CD4-positive, alpha-beta T cell (primary cell): ENCODE data around the gene ELAVL1. TPM values are rescaled to one million over a fixed set of nuclear protein-coding genes. Genes with fewer than 3 reads are reported as not detected.

Experiments
- ATAC-seq: fragments of 200-7000 bp; cut with Tn5 transposase; one replicate; pipeline ENCODE4 v1.10.0; 2022; ENCODE audit warnings: mild to moderate bottlenecking; ENCODE audit not compliant: poor library complexity
- CTCF ChIA-PET: fragments of 350-600 bp; sonication (Branson Sonifier 250); formaldehyde crosslinking; loops from one replicate; lab custom pipeline; 2021; ENCODE audit warnings: antibody characterized with exemption, inconsistent platforms; lab: Charles Lee
- POLR2A ChIA-PET: fragments of 350-600 bp; sonication (Branson Sonifier 250); formaldehyde crosslinking; loops from one replicate; lab custom pipeline; 2021; ENCODE audit warnings: antibody characterized with exemption, inconsistent platforms; lab: Charles Lee
- DNase-seq, 14 experiments: peaks; one replicate each; pipeline ENCODE4 v3.0.0-alpha.2; 2013 to 2020; ENCODE audit warnings: mixed read lengths in 2 of 14
- H3K27ac ChIP-seq, 2 donors: one replicate each; pipeline versions ENCODE4 v1.5.1 to v1.7.0; 2013; ENCODE audit warnings: low read length in 2 of 2, low read depth in 1 of 2, mild to moderate bottlenecking in 1 of 2
- H3K27me3 ChIP-seq, 2 experiments: 1 replicate in 1 of 2; 2 replicates in 1 of 2; pipeline versions ENCODE4 v1.6.1 to v1.7.0; 2013; ENCODE audit warnings: low read length in 2 of 2, control low read depth in 1 of 2, mild to moderate bottlenecking in 1 of 2, moderate library complexity in 1 of 2; ENCODE audit not compliant: insufficient read depth in 2 of 2, control insufficient read depth in 1 of 2
- H3K36me3 ChIP-seq: one replicate; pipeline ENCODE4 v1.6.1; 2013; ENCODE audit warnings: low read length, control low read depth; ENCODE audit not compliant: insufficient read depth
- H3K4me1 ChIP-seq: one replicate; pipeline ENCODE4 v1.6.1; 2013; ENCODE audit warnings: low read length, control low read depth; ENCODE audit not compliant: insufficient read depth
- H3K4me3 ChIP-seq: one replicate; pipeline ENCODE4 v1.5.1; 2013; ENCODE audit warnings: mild to moderate bottlenecking, low read length, moderate library complexity
- H3K9me3 ChIP-seq, 2 experiments: 1 replicate in 1 of 2; 2 replicates in 1 of 2; pipeline versions ENCODE4 v1.6.1 to v1.7.0; 2013; ENCODE audit warnings: low read length in 2 of 2, mild to moderate bottlenecking in 2 of 2, control low read depth in 1 of 2, moderate library complexity in 1 of 2; ENCODE audit not compliant: control insufficient read depth in 1 of 2, insufficient read depth in 1 of 2
- H3K27ac Mint-ChIP-seq: one replicate; pipeline ENCODE4 v1.8.0; 2020; ENCODE audit warnings: mixed read lengths
- H3K27me3 Mint-ChIP-seq: one replicate; pipeline ENCODE4 v1.8.0; 2021; ENCODE audit warnings: mixed read lengths
- H3K36me3 Mint-ChIP-seq: one replicate; pipeline ENCODE4 v1.8.0; 2021; ENCODE audit warnings: low read depth, mixed read lengths
- H3K4me1 Mint-ChIP-seq: one replicate; pipeline ENCODE4 v1.8.0; 2021; ENCODE audit warnings: low read depth, mixed read lengths
- H3K4me3 Mint-ChIP-seq: one replicate; pipeline ENCODE4 v1.8.0; 2020; ENCODE audit warnings: mild to moderate bottlenecking, mixed read lengths
- H3K9me3 Mint-ChIP-seq: one replicate; pipeline ENCODE4 v1.8.0; 2020; ENCODE audit warnings: mixed read lengths
- intact Hi-C, 2 experiments: fragments of 100-400 bp; cut with DNase I in 1 of 2; cut with micrococcal nuclease in 1 of 2; formaldehyde crosslinking; loops; one replicate each; pipeline versions ENCODE4 v1.15.1 to v1.9.0; 2023 to 2025; cut with DNase I, micrococcal nuclease
- total RNA-seq, 174 experiments: library from RNA in 2 of 174; stranded (reverse) in 2 of 174; gene quantifications; one replicate each; pipeline ENCODE4 v1.2.3 and lab custom pipeline; 2021 to 2026
- TF ChIP-seq, protein P1 (sequence below): fragments of 200-600 bp; IDR thresholded peaks from one replicate; pipeline ENCODE4 v1.8.0; 2022; ENCODE audit warnings: antibody characterized with exemption, mild to moderate bottlenecking

Gene ELAVL1
- total RNA-seq, 2 experiments from 2014 or later, result 17.1 to 20.8 TPM

- POLR2A ChIA-PET, result interaction anchor here (1.0 to 1.2 kb wide), 2 partner anchors 20 kb away, joined by 3 read pairs; partner anchors contain the start of gene MAP2K7
- Mint-ChIP-seq H3K27ac (no peak overlapping the region), H3K9me3 (no peaks in the 10 kb centered on the region), H3K36me3 (peaks cover 25% of the 10 kb centered on the region), H3K4me3 (peak overlapping the region; percentile 48), H3K4me1 (peaks cover 26% of the 10 kb centered on the region), H3K27me3 (peaks cover 10% of the 10 kb centered on the region)
- CTCF ChIA-PET, result interaction anchor here (4.4 kb wide), 1 partner anchor 21 kb away, joined by 22 read pairs; the partner anchor contains the start of gene TIMM44
- intact Hi-C loops, result loop anchor here (2.0 to 10.0 kb wide), 5 partner anchors 56 to 1559 kb away; partner anchors contain the start of genes CLPP (in 1 of the 2), NDUFA7 (in 1 of the 2) and RPS28 (in 1 of the 2)
- TF ChIP-seq, protein P1, sequence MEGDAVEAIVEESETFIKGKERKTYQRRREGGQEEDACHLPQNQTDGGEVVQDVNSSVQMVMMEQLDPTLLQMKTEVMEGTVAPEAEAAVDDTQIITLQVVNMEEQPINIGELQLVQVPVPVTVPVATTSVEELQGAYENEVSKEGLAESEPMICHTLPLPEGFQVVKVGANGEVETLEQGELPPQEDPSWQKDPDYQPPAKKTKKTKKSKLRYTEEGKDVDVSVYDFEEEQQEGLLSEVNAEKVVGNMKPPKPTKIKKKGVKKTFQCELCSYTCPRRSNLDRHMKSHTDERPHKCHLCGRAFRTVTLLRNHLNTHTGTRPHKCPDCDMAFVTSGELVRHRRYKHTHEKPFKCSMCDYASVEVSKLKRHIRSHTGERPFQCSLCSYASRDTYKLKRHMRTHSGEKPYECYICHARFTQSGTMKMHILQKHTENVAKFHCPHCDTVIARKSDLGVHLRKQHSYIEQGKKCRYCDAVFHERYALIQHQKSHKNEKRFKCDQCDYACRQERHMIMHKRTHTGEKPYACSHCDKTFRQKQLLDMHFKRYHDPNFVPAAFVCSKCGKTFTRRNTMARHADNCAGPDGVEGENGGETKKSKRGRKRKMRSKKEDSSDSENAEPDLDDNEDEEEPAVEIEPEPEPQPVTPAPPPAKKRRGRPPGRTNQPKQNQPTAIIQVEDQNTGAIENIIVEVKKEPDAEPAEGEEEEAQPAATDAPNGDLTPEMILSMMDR, result no peak
- Histone ChIP-seq H3K27ac (no peak overlapping the region), H3K9me3 (peaks cover 0 to 4% of the 10 kb centered on the region in 2 experiments), H3K4me3 (no peak overlapping the region), H3K27me3 (peaks cover 4 to 12% of the 10 kb centered on the region in 2 experiments), H3K36me3 (peaks cover 24% of the 10 kb centered on the region), H3K4me1 (peaks cover 53% of the 10 kb centered on the region)
- DNase-seq (no peak), ATAC-seq (no peak)
Measured at GRCh38 chr19:7923295-7924191, 81.9 kb downstream of the ELAVL1 start.

DNA sequence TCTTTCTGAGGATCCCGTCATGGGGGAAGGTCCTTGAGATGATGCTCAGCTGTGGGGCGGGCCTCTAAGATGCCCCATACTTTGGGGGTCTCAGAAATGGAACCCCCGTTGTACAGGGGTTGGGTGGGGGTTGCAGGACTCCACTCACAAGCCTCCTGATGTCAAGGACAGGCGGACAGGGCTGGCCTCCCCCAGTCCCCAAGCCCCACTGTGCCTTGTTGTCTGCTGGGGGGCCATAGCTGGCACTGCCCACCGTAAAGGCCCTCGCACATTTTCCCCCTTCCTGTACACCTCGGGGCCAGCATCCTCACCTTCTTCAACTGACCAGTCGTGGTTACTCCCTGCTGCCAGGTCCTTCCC lies 82.6 kb downstream of the ELAVL1 start:
- Histone ChIP-seq H3K36me3 (peaks cover 24% of the 10 kb centered on the region), H3K4me1 (peaks cover 59% of the 10 kb centered on the region), H3K9me3 (peaks cover 0 to 5% of the 10 kb centered on the region in 2 experiments), H3K27ac (no peak overlapping the region), H3K4me3 (no peak overlapping the region), H3K27me3 (peaks cover 10 to 17% of the 10 kb centered on the region in 2 experiments)
- no peak for ATAC-seq
- POLR2A ChIA-PET, result interaction anchor here (1.2 kb wide), 1 partner anchor 19 kb away, joined by 3 read pairs; the partner anchor contains the start of gene MAP2K7
- intact Hi-C loops, result loop anchor here (5.0 to 10.0 kb wide), 4 partner anchors 56 to 1558 kb away; partner anchors contain the start of genes CLPP (in 1 of the 2), NDUFA7 (in 1 of the 2) and RPS28 (in 1 of the 2)
- peaks cover 25% of the 10 kb centered on the region for H3K36me3 Mint-ChIP-seq
- CTCF ChIA-PET, result interaction anchor here (4.4 to 5.6 kb wide), 2 partner anchors 22 to 54 kb away, joined by 22 to 43 read pairs; partner anchors contain the start of gene TIMM44
- no peaks in the 10 kb centered on the region for H3K9me3 Mint-ChIP-seq
- H3K4me1 Mint-ChIP-seq, result peaks cover 29% of the 10 kb centered on the region
- peak overlapping the region; percentile 51 for H3K4me3 Mint-ChIP-seq
- TF ChIP-seq, protein P1, result no peak
- peaks cover 18% of the 10 kb centered on the region for H3K27me3 Mint-ChIP-seq
- DNase-seq, result no peak
- H3K27ac Mint-ChIP-seq, result no peak overlapping the region
